Nephron (organoid): ENCODE measurements around the gene KSR2.

ENCODE experiments used
- H3K27ac Mint-ChIP-seq, 3 experiments: 2 replicates each; pipeline ENCODE4 v1.8.0; 2020; ENCODE audit warnings: mixed read lengths in 3 of 3, mild to moderate bottlenecking in 2 of 3, moderate library complexity in 1 of 3
- H3K27me3 Mint-ChIP-seq: 2 replicates; pipeline ENCODE4 v1.8.0; 2021; ENCODE audit warnings: low read depth, mild to moderate bottlenecking, moderate library complexity, mixed read lengths
- H3K36me3 Mint-ChIP-seq: 2 replicates; pipeline ENCODE4 v1.8.0; 2020; ENCODE audit warnings: low read depth, mixed read lengths
- H3K4me1 Mint-ChIP-seq: 2 replicates; pipeline ENCODE4 v1.8.0; 2020; ENCODE audit warnings: mixed read lengths
- H3K4me3 Mint-ChIP-seq, 3 experiments: 2 replicates each; pipeline ENCODE4 v1.8.0; 2020; ENCODE audit warnings: mild to moderate bottlenecking in 3 of 3, mixed read lengths in 3 of 3, moderate library complexity in 2 of 3
- H3K9me3 Mint-ChIP-seq: 2 replicates; pipeline ENCODE4 v1.8.0; 2020; ENCODE audit warnings: mixed read lengths
- CTCF ChIP-seq, 3 experiments: fragments of 200-600 bp; sonication (generic); IDR thresholded peaks; one replicate each; pipeline ENCODE4 v1.5.0; 2021; ENCODE audit warnings: antibody characterized with exemption in 3 of 3; ENCODE audit not compliant: unreplicated experiment in 3 of 3

KSR2 gene

GRCh38 chr12:117837737-117838050, 131.1 kb downstream of the KSR2 start:
- H3K4me1 Mint-ChIP-seq: no peaks in the 10 kb centered on the region
- peaks cover 4% of the 10 kb centered on the region for H3K9me3 Mint-ChIP-seq
- TF ChIP-seq CTCF (IDR thresholded peaks at IDR 0.05; ENCODE audit: unreplicated experiment in 3 of 3): no peak
- no peaks in the 10 kb centered on the region for H3K36me3 Mint-ChIP-seq
- H3K27me3 Mint-ChIP-seq: peaks cover 74% of the 10 kb centered on the region
- no peak overlapping the region for H3K27ac Mint-ChIP-seq
- H3K4me3 Mint-ChIP-seq: no peak overlapping the region

- H3K9me3 Mint-ChIP-seq: peaks cover 3% of the 10 kb centered on the region
- H3K36me3 Mint-ChIP-seq: no peaks in the 10 kb centered on the region
- peaks cover 73% of the 10 kb centered on the region for H3K27me3 Mint-ChIP-seq
- no peak overlapping the region for H3K27ac Mint-ChIP-seq
- no peaks in the 10 kb centered on the region for H3K4me1 Mint-ChIP-seq
- H3K4me3 Mint-ChIP-seq: peak overlapping the region in 1 of 3 experiments; percentile 0
- peak; percentile 98 for TF ChIP-seq CTCF (IDR thresholded peaks at IDR 0.05; ENCODE audit: unreplicated experiment in 3 of 3)
Measured at GRCh38 chr12:117836999-117837736, 131.6 kb downstream of the KSR2 start.

GRCh38 chr12:117836476-117836875, 132.3 kb downstream of the KSR2 start:
- Mint-ChIP-seq H3K4me1 (no peaks in the 10 kb centered on the region), H3K4me3 (no peak overlapping the region), H3K36me3 (no peaks in the 10 kb centered on the region), H3K27me3 (peaks cover 67% of the 10 kb centered on the region), H3K27ac (no peak overlapping the region), H3K9me3 (no peaks in the 10 kb centered on the region)
- no peak for TF ChIP-seq CTCF (IDR thresholded peaks at IDR 0.05; ENCODE audit: unreplicated experiment in 3 of 3)

GRCh38 chr12:117835156-117835555, 133.6 kb downstream of the KSR2 start:
- no peak overlapping the region for H3K27ac Mint-ChIP-seq
- H3K9me3 Mint-ChIP-seq: peaks cover 5% of the 10 kb centered on the region
- no peak for TF ChIP-seq CTCF (IDR thresholded peaks at IDR 0.05; ENCODE audit: unreplicated experiment in 3 of 3)
- no peak overlapping the region for H3K4me3 Mint-ChIP-seq
- H3K4me1 Mint-ChIP-seq: no peaks in the 10 kb centered on the region
- H3K27me3 Mint-ChIP-seq: peaks cover 68% of the 10 kb centered on the region
- H3K36me3 Mint-ChIP-seq: no peaks in the 10 kb centered on the region

GRCh38 chr12:117832459-117833457, 136.0 kb downstream of the KSR2 start:
- peaks cover 3% of the 10 kb centered on the region for H3K36me3 Mint-ChIP-seq
- no peak overlapping the region for H3K27ac Mint-ChIP-seq
- peaks cover 54% of the 10 kb centered on the region for H3K27me3 Mint-ChIP-seq
- peaks cover 15% of the 10 kb centered on the region for H3K9me3 Mint-ChIP-seq
- TF ChIP-seq CTCF (IDR thresholded peaks at IDR 0.05; ENCODE audit: unreplicated experiment in 3 of 3): no peak
- no peaks in the 10 kb centered on the region for H3K4me1 Mint-ChIP-seq
- H3K4me3 Mint-ChIP-seq: no peak overlapping the region
